ENCODE results near the gene PDILT.

DNA sequence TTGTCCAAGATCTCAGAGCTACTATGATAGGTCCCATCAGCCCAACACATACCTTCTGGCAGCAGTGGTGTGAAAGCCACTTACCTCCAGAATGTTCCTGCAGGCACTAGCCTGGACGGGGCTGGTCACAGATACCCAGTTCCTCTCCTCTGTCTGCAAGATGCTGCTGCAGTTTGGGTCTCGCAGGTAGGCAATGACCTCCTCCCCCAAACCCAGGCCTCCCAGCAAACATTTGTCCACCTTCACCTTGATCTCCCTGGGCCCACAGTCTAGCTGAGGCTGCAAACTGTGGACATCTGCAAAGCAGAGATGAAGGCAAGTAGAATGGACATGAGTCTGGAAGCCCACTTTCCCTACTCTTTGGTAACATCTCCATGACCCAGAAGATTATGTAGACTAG is 84.4 kb downstream of the PDILT start:
- TF ChIP-seq, protein P1, sequence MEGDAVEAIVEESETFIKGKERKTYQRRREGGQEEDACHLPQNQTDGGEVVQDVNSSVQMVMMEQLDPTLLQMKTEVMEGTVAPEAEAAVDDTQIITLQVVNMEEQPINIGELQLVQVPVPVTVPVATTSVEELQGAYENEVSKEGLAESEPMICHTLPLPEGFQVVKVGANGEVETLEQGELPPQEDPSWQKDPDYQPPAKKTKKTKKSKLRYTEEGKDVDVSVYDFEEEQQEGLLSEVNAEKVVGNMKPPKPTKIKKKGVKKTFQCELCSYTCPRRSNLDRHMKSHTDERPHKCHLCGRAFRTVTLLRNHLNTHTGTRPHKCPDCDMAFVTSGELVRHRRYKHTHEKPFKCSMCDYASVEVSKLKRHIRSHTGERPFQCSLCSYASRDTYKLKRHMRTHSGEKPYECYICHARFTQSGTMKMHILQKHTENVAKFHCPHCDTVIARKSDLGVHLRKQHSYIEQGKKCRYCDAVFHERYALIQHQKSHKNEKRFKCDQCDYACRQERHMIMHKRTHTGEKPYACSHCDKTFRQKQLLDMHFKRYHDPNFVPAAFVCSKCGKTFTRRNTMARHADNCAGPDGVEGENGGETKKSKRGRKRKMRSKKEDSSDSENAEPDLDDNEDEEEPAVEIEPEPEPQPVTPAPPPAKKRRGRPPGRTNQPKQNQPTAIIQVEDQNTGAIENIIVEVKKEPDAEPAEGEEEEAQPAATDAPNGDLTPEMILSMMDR (IDR thresholded peaks at IDR 0.05) = no peak
- TF ChIP-seq POLR2A (IDR thresholded peaks at IDR 0.05) = no peak

All from Peyer's patch (tissue), 4 donors.